HL-60/S4 treated with retinoic acid at 250 ng/mL for 4 days and 3 days (cell line): ENCODE data around the gene FASTKD3.

Experiments used
- in situ Hi-C: fragments of 300-500 bp; cut with MboI; formaldehyde crosslinking; loops from 2 replicates; pipeline ENCODE4 v1.7.0; 2022; ENCODE audit warnings: low sequenced_read_pairs

FASTKD3 gene, protein sequence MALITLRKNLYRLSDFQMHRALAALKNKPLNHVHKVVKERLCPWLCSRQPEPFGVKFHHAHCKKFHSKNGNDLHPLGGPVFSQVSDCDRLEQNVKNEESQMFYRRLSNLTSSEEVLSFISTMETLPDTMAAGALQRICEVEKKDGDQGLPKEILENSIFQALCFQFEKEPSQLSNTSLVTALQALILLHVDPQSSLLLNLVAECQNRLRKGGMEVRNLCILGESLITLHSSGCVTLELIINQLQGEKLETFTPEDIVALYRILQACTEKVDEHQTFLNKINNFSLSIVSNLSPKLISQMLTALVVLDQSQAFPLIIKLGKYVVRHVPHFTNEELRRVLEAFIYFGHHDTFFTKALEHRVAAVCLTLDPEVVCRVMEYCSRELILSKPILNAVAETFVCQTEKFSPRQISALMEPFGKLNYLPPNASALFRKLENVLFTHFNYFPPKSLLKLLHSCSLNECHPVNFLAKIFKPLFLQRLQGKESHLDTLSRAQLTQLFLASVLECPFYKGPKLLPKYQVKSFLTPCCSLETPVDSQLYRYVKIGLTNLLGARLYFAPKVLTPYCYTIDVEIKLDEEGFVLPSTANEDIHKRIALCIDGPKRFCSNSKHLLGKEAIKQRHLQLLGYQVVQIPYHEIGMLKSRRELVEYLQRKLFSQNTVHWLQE

DNA sequence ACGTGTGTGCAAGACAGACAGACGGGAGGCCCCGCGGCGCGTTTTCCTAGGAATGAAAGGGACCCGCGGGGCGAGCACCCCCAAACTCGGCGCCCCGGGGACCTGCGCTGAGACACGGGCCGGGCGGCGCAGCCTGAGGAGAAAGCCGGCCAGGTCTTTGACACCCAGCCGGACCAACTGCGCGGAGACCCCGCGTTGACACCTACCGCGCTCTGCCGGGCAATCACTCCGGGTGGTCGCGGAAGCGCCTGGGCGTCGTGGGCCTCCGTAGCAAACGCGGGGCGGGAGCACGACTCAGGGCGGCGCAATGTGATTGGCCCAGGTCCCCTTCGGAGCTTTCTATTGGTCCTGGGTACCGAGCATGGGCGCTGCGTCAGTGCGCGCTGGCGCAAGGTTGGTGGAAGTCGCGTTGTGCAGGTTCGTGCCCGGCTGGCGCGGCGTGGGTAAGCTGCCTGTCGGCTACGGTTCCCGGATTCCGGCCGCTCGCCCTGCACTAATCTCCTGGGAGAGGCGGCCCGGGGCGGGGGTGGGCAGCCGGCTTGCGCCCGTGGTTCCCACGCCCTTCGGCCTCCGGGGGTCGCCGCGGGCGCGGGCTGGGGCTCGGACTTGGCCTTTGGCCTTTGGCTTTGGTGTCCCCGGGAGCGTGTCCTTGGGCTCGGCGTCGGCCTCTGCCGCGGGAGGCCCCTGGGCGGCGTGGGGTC lies at the start of gene FASTKD3, which contains the start of gene MTRR:
Gene FASTKD3 (minus strand): TSS at position 259 of the 701 bp plus-strand sequence. CDS start 948 bp downstream, outside the sequence.
Gene MTRR (plus strand): TSS at position 376 of the 701 bp plus-strand sequence. CDS start 1,647 bp downstream, outside the sequence.
- in situ Hi-C loops, result no loop called here

DNA sequence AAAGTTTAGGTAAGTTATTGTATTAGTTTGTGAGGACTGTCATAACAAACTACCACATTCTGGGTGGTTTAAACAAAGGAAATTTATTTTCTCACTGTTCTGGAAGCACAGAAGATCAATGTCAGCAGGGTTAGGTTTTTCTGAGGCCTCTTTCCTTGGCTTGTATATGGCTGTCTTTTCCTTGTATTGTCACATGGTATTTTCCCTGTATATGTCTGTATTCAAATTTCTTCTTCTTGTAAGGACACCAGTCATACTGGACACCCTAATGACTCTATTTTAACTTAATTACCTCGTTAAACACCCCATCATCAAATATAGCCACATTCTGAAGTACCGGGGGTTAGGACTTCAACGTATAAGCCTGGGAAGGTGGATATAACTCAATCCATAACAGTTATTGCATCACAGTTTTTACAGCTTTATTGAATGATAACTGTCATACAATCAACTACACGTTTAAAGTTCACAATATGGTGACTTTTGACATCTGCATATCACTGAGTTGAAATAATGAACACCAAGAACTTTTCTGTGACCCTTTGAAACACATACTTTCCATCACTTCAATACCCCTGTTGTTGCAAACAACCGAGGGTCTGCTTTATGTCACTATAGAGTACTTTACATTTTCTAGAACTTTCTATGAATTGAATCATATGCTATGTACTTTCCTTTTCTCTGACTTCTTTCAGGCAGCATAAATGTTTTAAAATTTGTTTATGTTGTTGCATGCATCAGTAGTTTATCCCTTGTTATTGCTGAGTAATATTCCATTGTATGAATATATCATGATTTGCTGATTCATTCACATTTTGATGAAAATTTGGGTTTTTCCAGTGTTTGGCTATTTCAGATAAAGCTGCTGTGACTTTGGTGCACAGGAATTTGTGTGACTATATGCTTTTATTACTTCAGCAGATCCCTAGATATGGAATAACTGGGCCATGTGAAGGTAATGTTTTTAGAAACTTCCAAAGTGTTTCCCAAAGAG lies 48.6 kb upstream of the FASTKD3 start:
- in situ Hi-C loops, result loop anchor here (25.0 kb wide), 1 partner anchor 1270 kb away; no protein-coding TSS in a partner anchor

DNA sequence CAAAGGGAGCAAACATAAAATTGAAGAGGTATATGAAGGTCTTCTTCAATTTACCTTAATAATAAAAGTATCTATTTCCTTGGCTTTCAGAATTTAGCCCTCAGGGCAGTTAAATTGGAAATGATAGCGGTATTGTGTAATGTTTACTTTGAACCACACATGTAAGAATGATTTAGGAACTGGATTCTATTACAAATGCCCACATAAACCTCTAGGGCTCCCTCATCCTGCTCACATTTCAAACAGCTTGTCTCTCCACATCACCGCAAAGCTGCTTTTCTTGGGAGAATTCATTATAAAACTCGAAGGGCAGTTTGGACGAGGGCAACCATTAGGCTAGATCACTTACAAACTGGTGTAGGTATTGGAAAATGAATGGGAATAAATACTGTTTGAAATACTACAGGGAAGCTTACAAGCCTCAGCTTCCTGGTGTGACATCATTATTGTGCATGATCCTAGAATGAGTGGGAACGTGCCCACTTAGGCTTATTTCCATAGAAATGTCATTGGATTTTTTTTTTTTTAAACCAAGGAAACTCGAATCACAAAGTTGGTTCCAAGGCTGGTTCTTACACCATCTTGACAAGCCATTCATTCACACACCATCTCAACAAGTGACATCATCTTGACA lies 47.5 kb upstream of the FASTKD3 start:
- in situ Hi-C loops, result loop anchor here (25.0 kb wide), 1 partner anchor 1271 kb away; no protein-coding TSS in a partner anchor

DNA sequence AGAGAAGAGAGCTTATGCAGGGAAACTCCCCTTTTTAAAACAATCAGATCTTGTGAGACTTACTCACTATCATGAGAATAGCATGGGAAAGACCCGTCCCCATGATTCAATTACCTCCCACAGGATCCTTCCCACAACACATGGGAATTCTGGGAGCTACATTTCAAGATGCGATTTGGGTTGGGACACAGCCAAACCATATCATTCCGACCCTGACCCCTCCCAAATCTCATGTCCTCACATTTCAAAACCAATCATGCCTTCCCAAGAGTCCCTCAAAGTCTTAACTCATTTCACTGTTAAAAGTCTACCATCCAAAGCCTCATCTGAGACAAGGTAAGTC lies 42.6 kb upstream of the FASTKD3 start:
- in situ Hi-C loops, result loop anchor here (25.0 kb wide), 1 partner anchor 1276 kb away; no protein-coding TSS in a partner anchor

DNA sequence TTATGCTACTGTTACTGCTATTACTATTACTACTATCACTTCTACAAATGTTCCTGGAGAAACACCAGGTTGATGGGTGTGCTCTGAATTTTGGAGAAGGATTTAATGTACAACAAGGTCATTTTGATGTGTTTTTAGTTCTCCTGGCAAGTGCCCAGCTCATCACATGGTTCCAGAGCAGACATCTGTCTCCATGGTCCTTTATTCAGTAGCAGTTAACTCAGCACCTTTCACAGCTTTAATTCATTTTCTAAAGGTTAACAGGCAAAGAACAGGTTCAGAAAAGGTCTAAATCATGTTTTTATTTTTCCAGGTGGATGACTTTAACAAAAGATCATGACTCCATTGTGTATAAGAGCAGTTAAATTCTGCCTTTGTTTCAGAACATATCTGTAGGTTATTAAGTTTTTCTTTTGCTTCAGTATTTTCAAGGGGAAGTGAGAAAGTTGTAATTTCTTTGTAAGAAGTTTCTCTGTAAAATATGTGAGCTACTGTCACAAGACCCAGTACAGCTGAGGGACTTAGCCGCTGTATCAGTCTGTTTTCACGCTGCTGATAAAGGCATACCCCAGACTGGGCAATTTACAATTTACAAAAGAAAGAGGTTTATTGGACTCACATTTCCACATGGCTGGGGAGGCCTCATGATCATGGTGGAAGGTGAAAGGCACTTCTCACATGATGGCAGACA lies 42.1 kb upstream of the FASTKD3 start:
- in situ Hi-C loops, result loop anchor here (25.0 kb wide), 1 partner anchor 1276 kb away; no protein-coding TSS in a partner anchor

DNA sequence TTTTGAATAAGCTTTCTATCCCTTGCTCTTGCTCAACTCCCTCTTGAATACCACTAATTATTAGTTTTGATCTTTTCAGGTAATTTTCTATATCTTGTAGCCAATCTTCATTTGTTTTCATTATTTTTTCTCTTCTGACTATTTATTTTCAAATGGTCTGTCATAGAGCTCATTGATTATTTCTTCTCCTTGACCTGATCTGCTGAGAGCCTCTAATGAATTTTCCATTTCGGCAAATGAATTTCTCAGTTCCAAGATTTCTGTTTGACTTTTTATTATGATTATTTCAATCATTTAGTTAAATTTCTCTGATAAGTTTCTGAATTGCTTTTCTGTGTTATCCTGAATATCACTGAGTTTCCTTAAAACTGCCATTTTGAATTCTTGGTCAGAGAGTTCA lies 39.5 kb upstream of the FASTKD3 start:
- in situ Hi-C loops, result loop anchor here (25.0 kb wide), 1 partner anchor 1279 kb away; no protein-coding TSS in a partner anchor

DNA sequence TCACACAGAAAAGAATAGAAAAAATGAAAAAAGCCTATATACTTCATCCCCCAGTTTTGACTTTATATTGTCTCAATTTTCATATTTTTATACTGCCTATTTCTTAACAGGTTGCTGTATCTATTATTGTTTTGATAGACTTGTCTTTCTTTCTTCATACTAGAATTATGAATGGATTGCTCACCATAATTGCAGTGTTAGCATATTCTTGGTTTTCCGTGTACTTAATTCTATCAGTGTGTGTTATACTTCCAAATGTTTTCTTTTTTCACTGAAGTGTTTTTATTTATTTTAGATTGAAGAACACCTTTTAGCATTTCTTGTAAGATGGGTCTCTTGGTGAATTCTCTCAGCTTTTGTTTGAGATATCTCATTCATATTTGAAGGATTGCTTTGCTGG lies 38.8 kb upstream of the FASTKD3 start:
- in situ Hi-C loops, result loop anchor here (25.0 kb wide), 1 partner anchor 1280 kb away; no protein-coding TSS in a partner anchor

DNA sequence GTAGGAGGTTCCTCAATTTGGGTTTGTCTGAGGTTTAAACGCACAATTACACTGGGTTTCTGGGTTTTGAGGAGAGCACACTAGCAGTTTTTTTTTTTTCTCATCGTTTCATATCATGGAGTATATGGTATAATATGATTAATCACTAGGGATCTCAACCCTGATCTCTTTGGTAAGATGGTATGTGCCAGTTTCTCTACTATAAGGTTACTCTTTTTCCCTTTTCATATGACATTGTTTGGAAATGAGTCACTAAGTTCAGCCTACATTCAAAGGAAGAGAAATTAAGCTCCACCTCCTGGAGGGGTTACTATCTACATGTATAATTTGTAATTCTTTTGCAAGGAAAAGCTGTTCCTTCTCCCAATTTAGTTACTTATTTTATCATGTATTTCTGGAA lies 35.3 kb upstream of the FASTKD3 start:
- in situ Hi-C loops, result loop anchor here (25.0 kb wide), 1 partner anchor 1283 kb away; no protein-coding TSS in a partner anchor

DNA sequence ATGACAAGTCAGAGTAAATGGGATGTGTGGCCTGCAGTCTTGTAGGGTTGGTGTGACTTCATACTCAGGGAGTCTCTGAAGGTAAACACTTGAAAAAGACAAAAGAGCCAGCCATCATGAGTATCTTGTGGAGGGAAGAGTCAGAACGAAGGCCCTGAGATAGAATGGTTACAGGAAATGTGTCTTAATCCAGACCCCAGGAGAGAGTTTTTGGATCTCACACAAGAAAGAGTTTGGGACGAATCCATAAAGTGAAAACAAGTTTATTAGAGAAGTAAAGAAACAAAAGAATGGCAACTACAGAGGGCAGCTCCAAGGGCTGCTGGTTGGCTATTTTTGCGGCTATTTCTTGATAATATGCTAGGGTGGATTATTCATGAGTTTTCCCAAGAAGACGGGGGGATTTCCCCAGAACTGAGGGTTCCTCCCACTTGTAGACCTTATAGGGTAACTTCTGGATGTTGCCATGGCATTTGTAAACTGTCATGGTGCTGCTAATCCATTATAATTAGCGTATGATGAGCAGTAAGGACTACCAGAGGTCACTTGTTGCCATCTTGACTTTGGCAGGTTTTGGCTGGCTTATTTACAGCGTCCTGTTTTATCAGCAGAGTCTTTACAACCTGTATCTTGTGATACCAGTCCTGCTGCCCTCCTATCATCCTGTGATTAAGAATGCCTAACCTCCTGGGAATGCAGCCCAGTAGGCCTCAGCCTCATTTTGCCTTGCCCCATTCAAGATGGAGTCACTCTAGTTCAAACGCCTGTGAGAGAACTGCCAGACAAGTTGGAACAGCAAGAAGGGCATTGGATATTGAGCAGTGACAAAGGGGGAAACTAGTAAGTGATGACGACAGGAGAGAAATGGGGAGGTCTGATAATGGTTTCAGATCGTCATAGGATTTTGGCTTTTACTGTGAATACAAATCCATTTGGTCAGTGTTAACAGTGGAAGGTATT lies 34.1 kb upstream of the FASTKD3 start:
- in situ Hi-C loops, result loop anchor here (25.0 kb wide), 1 partner anchor 1284 kb away; no protein-coding TSS in a partner anchor

DNA sequence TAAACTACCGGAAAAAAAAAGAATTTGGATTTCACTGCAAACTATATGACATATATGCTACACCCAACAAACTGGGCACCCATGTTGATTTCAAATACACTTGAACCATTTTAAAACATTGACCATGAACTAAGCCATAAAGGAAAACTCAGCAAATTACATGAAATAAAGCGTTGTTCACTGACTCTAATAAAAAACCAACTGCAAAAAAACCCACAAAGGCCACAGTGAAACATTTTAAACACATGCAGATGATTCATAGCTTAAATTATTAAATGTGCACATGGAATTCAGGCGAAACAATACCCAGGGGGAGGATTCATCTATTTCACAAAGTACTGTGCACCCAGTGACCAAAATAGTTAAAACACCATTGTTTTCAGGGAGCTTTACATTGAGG lies 33.4 kb upstream of the FASTKD3 start:
- in situ Hi-C loops, result loop anchor here (25.0 kb wide), 1 partner anchor 1285 kb away; no protein-coding TSS in a partner anchor

DNA sequence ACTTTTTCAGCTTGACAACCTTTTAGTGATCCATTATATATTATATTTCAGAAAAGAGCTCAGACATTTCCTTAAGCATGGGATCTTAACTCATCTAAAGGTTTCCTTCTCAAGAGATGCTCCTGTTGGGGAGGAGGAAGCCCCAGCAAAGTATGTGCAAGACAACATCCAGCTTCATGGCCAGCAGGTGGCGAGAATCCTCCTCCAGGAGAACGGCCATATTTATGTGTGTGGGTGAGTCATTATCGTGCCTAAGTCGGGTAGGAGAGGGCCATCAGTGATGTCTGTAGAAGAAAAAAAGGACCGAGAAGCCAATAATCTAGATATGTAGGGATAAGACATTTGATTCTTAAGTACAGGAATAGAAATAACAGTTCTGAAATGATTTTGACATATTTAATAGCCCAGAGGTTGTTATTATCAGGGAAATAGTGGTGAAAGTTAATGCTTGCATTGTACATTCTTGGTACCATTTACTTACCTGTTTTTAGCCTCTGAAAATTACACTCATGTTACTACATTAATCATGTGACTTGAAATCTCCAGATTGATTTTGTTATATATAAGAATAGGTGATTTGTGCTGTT lies 28.3 kb upstream of the FASTKD3 start:
- in situ Hi-C loops, result no loop called here

DNA sequence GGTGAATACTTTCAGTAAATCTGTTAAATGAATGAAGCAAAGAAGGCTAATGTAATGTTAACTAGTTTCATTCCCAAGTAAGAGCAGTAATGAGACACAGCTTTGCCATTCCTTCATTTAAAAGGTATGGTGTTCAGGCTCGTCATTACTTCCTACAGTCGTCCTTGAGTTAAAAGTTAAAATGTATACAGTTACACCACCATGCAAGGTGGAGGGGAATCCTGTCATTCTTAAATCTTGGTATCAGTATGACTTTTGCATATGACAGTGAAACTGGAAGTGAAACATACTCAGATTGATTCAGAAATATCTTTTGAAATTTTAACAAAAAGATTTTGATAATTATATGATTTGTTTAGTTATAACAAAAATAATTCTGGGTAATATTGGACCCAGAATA lies 26.0 kb upstream of the FASTKD3 start:
- in situ Hi-C loops, result no loop called here

DNA sequence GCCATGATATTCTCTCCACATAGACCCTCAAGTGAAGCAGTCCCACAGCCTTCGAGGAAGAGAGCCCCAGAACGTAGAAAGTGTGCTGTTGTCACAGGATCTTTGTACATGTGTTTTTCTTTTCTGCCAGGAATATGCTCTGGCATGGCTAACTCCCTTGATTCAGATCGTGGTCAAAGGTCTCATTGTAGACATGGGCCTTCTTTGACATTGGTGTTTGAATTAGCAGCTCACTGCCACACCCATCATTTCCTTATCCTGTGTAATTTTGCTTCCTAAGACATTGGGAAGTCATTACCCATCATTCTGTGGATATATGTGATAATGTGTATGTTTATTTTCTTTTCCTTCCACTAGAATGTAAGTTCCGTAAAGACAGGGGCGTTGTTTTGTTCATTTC lies 25.6 kb upstream of the FASTKD3 start:
- in situ Hi-C loops, result no loop called here

DNA sequence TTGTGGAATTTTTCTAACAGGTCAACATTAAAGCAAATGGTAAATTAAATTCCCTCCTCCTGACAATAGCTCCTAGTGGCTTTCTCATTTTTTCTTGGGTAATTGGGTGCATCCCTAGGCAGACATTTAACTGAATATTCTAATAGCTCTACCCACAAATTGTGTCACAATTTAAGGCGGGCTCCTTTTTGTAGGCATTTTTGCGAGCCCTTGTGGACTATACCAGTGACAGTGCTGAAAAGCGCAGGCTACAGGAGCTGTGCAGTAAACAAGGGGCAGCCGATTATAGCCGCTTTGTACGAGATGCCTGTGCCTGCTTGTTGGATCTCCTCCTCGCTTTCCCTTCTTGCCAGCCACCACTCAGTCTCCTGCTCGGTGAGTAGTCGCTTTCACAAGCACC lies 20.1 kb upstream of the FASTKD3 start:
- in situ Hi-C loops, result no loop called here

DNA sequence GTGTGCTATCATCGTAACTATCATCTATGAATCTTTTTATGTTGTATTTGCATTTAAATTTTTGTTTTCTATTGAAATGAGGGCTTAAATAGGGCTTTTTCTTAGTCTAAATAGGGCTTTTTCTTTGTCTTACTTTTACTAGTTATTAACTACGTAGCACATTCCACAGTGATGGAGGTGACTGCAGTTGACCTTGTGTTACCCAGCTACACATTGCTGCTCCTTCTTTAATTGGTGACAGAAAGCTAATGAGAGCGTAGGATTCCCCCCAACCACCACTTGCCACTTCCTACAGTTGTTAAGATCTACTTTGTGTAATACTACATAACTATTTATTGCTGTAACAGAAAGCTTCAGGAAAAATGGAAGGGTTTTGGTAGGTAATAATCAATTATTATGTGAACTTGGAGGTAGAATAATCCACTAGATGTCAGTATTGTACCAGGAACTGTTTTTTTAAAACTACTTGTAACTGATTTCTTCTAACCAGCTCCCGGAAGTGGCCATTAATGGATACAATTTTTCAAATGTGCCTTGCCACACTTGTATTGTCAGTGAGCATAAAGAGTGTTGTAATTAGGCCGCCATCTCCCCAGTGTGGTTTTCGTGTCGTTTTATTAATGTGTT lies 18.1 kb upstream of the FASTKD3 start:
- in situ Hi-C loops, result no loop called here

DNA sequence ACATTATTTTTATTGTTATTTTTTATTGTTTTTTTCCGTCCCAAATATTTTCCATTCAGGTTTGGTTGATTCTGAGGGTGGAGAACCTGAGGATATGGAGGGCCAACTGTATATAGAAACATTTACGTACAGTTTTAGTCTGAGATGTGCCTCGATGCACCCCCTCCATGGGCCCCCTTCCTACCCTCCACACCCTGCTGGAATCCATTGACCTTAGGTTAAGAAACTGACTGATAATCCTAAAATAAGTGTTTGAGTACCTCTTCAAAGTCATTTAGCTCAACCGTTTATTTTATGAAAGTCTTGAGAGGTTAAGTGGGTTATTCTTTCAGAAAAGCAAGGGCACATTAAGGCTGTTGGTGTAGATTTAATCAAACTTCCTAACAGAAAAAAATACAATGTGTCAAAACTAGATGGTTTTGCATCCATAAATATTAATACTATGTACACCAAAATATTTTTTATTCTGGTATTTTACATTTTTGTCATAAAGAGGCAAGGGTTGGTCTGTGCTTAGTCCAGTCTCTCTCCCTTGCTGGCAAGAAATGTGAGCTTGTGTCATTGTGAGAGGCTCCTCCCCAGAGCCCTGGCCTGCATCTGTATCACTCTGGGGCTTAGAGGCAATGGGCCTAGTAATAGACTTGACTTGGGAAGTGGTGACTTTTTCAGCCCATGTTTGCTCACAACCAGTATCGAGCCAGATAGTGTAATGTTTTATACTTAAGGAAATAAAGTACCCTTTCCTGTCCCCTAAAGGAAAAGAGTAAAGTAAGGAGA lies 15.8 kb upstream of the FASTKD3 start:
- in situ Hi-C loops, result no loop called here
